IMR-90 (cell line): ENCODE results near the gene FAAP100. TPM values are rescaled to one million over a fixed set of nuclear protein-coding genes. Genes with fewer than 3 reads are reported as not detected.
A peak's percentile ranks its signal among the peaks of the same experiment; 100 is the strongest.

Experiments
- ATAC-seq: fragments of 200-7000 bp; cut with Tn5 transposase; 2 replicates; pipeline ENCODE4 v1.9.1; 2020; ENCODE audit warnings: low read depth, mild to moderate bottlenecking, moderate library complexity
- BruUV-seq: library from RNA; stranded (reverse); fragments of 400-500 nt; replicated peaks from 2 replicates; lab custom pipeline; 2021; lab: Mats Ljungman, UMichigan
- CTCF ChIA-PET: fragments of 300-600 bp; formaldehyde crosslinking; extraction: SDS; loops from one replicate; lab custom pipeline; 2021; ENCODE audit warnings: antibody characterized with exemption; lab: Yijun Ruan, JAX
- POLR2A ChIA-PET: fragments of 300-600 bp; sonication (Branson Sonifier 250); formaldehyde crosslinking; loops from one replicate; lab custom pipeline; 2022; ENCODE audit warnings: antibody characterized with exemption; ENCODE audit not compliant: unreplicated experiment; lab: Charles Lee
- DNase-seq: peaks from one replicate; pipeline ENCODE4 v3.0.0; 2013
- H2AFZ ChIP-seq: replicated peaks from 2 replicates; pipeline ENCODE3; 2013; ENCODE audit warnings: low read length, mild to moderate bottlenecking; ENCODE audit not compliant: poor library complexity
- H2AK5ac ChIP-seq: 2 replicates; pipeline ENCODE4 v1.6.1; 2013; ENCODE audit warnings: low read depth, low read length, inconsistent platforms
- H2AK9ac ChIP-seq: replicated peaks from 2 replicates; pipeline ENCODE3; 2013; ENCODE audit warnings: mild to moderate bottlenecking, low read depth, low read length, moderate library complexity; ENCODE audit not compliant: poor library complexity
- H2BK120ac ChIP-seq: 2 replicates; pipeline ENCODE4 v1.6.1; 2013; ENCODE audit warnings: low read depth, low read length, inconsistent platforms
- H2BK15ac ChIP-seq: 3 replicates; pipeline ENCODE4 v1.6.1; 2013; ENCODE audit warnings: low read depth, low read length, inconsistent platforms
- H2BK20ac ChIP-seq: 2 replicates; pipeline ENCODE4 v1.6.1; 2013; ENCODE audit warnings: low read depth, mild to moderate bottlenecking, inconsistent platforms, low read length, moderate library complexity
- H2BK5ac ChIP-seq: 2 replicates; pipeline ENCODE4 v1.6.1; 2013; ENCODE audit warnings: mild to moderate bottlenecking, low read depth, low read length, inconsistent platforms; ENCODE audit not compliant: poor library complexity, severe bottlenecking
- H3K14ac ChIP-seq: replicated peaks from 2 replicates; pipeline ENCODE4 v1.6.1; 2013; ENCODE audit warnings: low read depth, low read length, inconsistent platforms
- H3K18ac ChIP-seq: 2 replicates; pipeline ENCODE4 v1.6.1; 2013; ENCODE audit warnings: low read depth, low read length, control low read depth
- H3K23ac ChIP-seq: 2 replicates; pipeline ENCODE4 v1.6.1; 2013; ENCODE audit warnings: low read depth, low read length, inconsistent platforms
- H3K27ac ChIP-seq: 2 replicates; pipeline ENCODE4 v1.5.1; 2013; ENCODE audit warnings: mild to moderate bottlenecking, control low read depth, low read length; ENCODE audit not compliant: insufficient read depth
- H3K27me3 ChIP-seq: 2 replicates; pipeline ENCODE4 v1.6.1; 2013; ENCODE audit warnings: low read length; ENCODE audit not compliant: control insufficient read depth, insufficient read depth
- H3K36me3 ChIP-seq: 2 replicates; pipeline ENCODE4 v1.6.1; 2013; ENCODE audit warnings: low read length, mixed read lengths; ENCODE audit not compliant: control insufficient read depth, insufficient read depth
- H3K4ac ChIP-seq: 2 replicates; pipeline ENCODE4 v1.6.1; 2013; ENCODE audit warnings: low read depth, low read length, inconsistent platforms
- H3K4me1 ChIP-seq: 2 replicates; pipeline ENCODE4 v1.6.1; 2013; ENCODE audit warnings: low read length, mixed read lengths; ENCODE audit not compliant: control insufficient read depth, insufficient read depth
- H3K4me2 ChIP-seq: 2 replicates; pipeline ENCODE4 v1.6.1; 2013; ENCODE audit warnings: low read depth, mild to moderate bottlenecking, control low read depth, low read length, moderate library complexity
- H3K4me3 ChIP-seq: 2 replicates; pipeline ENCODE4 v1.5.1; 2013; ENCODE audit warnings: low read depth, mild to moderate bottlenecking, control low read depth, low read length, moderate library complexity; ENCODE audit not compliant: insufficient read depth
- H3K56ac ChIP-seq: 2 replicates; pipeline ENCODE4 v1.6.1; 2013; ENCODE audit warnings: low read length, inconsistent platforms; ENCODE audit not compliant: insufficient read depth; ENCODE audit errors: extremely low read depth
- H3K79me1 ChIP-seq, 2 experiments: 2 replicates each; pipeline ENCODE4 v1.6.1; 2013; ENCODE audit warnings: low read length in 2 of 2, inconsistent platforms in 1 of 2, low read depth in 1 of 2
- H3K9ac ChIP-seq: 2 replicates; pipeline ENCODE4 v1.6.1; 2013; ENCODE audit warnings: low read depth, low read length, control low read depth
- H3K9me1 ChIP-seq: 2 replicates; pipeline ENCODE4 v1.6.1; 2013; ENCODE audit warnings: low read length, inconsistent platforms; ENCODE audit not compliant: insufficient read depth
- H3K9me3 ChIP-seq: 2 replicates; pipeline ENCODE4 v1.6.1; 2013; ENCODE audit warnings: low read length; ENCODE audit not compliant: control insufficient read depth, insufficient read depth
- H4K20me1 ChIP-seq: 2 replicates; pipeline ENCODE4 v1.6.1; 2013; ENCODE audit warnings: low read length, inconsistent platforms; ENCODE audit not compliant: insufficient read depth
- H4K5ac ChIP-seq: 2 replicates; pipeline ENCODE4 v1.6.1; 2013; ENCODE audit warnings: mild to moderate bottlenecking, low read depth, low read length, control low read depth
- H4K8ac ChIP-seq, 2 experiments: 2 replicates each; pipeline ENCODE4 v1.6.1; 2013; ENCODE audit warnings: low read depth in 2 of 2, low read length in 2 of 2, control low read depth in 1 of 2, inconsistent platforms in 1 of 2
- H4K91ac ChIP-seq: 2 replicates; pipeline ENCODE4 v1.6.1; 2013; ENCODE audit warnings: low read depth, low read length, inconsistent platforms; ENCODE audit not compliant: insufficient read depth
- BHLHE40 ChIP-seq: fragments of 150-350 bp; IDR thresholded peaks from 2 replicates; pipeline ENCODE4 v1.6.1; 2016; ENCODE audit warnings: mild to moderate bottlenecking, low read depth, low read length
- CEBPB ChIP-seq: IDR thresholded peaks from 2 replicates; pipeline ENCODE4 v1.6.1; 2012; ENCODE audit warnings: low read depth, low read length, improper control_type of control experiment
- CHD1 ChIP-seq: IDR thresholded peaks from 2 replicates; pipeline ENCODE4 v1.6.1; 2012; ENCODE audit warnings: low read depth, low read length, improper control_type of control experiment
- MAFK ChIP-seq: IDR thresholded peaks from 2 replicates; pipeline ENCODE4 v1.6.1; 2012; ENCODE audit warnings: low read depth, low read length, improper control_type of control experiment
- MAZ ChIP-seq: IDR thresholded peaks from 2 replicates; pipeline ENCODE4 v1.6.1; 2012; ENCODE audit warnings: low read depth, mild to moderate bottlenecking, low read length, improper control_type of control experiment, moderate library complexity, borderline replicate concordance
- MXI1 ChIP-seq: IDR thresholded peaks from 2 replicates; pipeline ENCODE4 v1.6.1; 2012; ENCODE audit warnings: low read depth, mild to moderate bottlenecking, low read length, moderate library complexity, borderline replicate concordance
- NFE2L2 ChIP-seq: fragments of 150-350 bp; IDR thresholded peaks from 2 replicates; pipeline ENCODE4 v1.6.1; 2016; ENCODE audit warnings: low read depth, mild to moderate bottlenecking, low read length
- POLR2A ChIP-seq: IDR thresholded peaks from 2 replicates; pipeline ENCODE4 v1.6.1; 2012; ENCODE audit warnings: mild to moderate bottlenecking, low read depth, low read length
- RAD21 ChIP-seq: IDR thresholded peaks from 2 replicates; pipeline ENCODE4 v1.6.1; 2012; ENCODE audit warnings: low read length, improper control_type of control experiment
- RCOR1 ChIP-seq: IDR thresholded peaks from 2 replicates; pipeline ENCODE4 v1.6.1; 2012; ENCODE audit warnings: mild to moderate bottlenecking, low read length, improper control_type of control experiment; ENCODE audit not compliant: insufficient replicate concordance
- SMC3 ChIP-seq: fragments of 150-350 bp; IDR thresholded peaks from 2 replicates; pipeline ENCODE4 v1.6.1; 2016; ENCODE audit warnings: low read depth, mild to moderate bottlenecking, antibody characterized with exemption, low read length, moderate library complexity
- USF2 ChIP-seq: fragments of 150-350 bp; IDR thresholded peaks from 2 replicates; pipeline ENCODE4 v1.6.1; 2017; ENCODE audit warnings: mild to moderate bottlenecking, antibody characterized with exemption, low read length, low read depth
- WGBS, 2 experiments: methylation state at CpG; one replicate each; pipeline versions ENCODE4 v1.1.5 to v1.1.7; 2013; ENCODE audit warnings: missing lambda C conversion rate in 2 of 2; ENCODE audit not compliant: insufficient read length in 1 of 2; ENCODE audit errors: extremely low coverage in 2 of 2; 5-methylcytosine and 5-hydroxymethylcytosine counted together
- dilution Hi-C: fragments of 300-500 bp; cut with HindIII; formaldehyde crosslinking; loops from one replicate; pipeline ENCODE4 v1.14.3; 2018; ENCODE audit warnings: low sequenced_read_pairs; ENCODE audit not compliant: unreplicated experiment
- in situ Hi-C: fragments of 300-500 bp; cut with MboI; formaldehyde crosslinking; loops from 3 replicates; pipeline ENCODE4 v1.14.3; 2019; ENCODE audit warnings: low sequenced_read_pairs, inconsistent platforms, mixed read lengths
- intact Hi-C: fragments of 100-400 bp; cut with micrococcal nuclease; formaldehyde crosslinking; loops from 2 replicates; pipeline ENCODE4 v1.10.0; 2022
- polyA plus RNA-seq, 3 experiments: library from polyadenylated mRNA; depleted of rRNA; stranded (reverse); fragments of >200 nt; gene quantifications; 2 replicates each; pipeline ENCODE4 v1.2.3, GENCODE V29; 2012; ENCODE audit warnings: low replicate concordance in 1 of 3
- total RNA-seq: library from RNA; depleted of rRNA; stranded (reverse); fragments of >200 nt; gene quantifications from 2 replicates; pipeline ENCODE4 v1.2.3, GENCODE V29; 2012
- TF ChIP-seq, protein P1 (sequence below): fragments of 150-350 bp; IDR thresholded peaks from 2 replicates; pipeline ENCODE4 v1.6.1; 2016; ENCODE audit warnings: low read depth, mild to moderate bottlenecking, low read length, moderate library complexity, borderline replicate concordance

FAAP100 gene
- total and polyA plus RNA-seq, 2 of the 4 experiments (the other 2 are of a cell fraction): 7.9 to 24.8 TPM

GRCh38 chr17:81549031-81549557 is 3.1 kb downstream of the FAAP100 start:
- Histone ChIP-seq H4K8ac (no peak overlapping the region), H2AK5ac (no peak overlapping the region), H4K20me1 (peaks cover 33% of the 10 kb centered on the region), H3K23ac (no peak overlapping the region), H3K9ac (no peak overlapping the region), H2AFZ (peak overlapping the region; percentile 43), H3K9me3 (no peaks in the 10 kb centered on the region), H2BK120ac (no peak overlapping the region), H2BK5ac (no peak overlapping the region), H3K18ac (no peak overlapping the region), H3K27me3 (no peaks in the 10 kb centered on the region), H3K4me1 (peaks cover 14% of the 10 kb centered on the region), H4K91ac (no peak overlapping the region), H3K27ac (no peak overlapping the region), H3K79me1 (peaks cover 17 to 54% of the 10 kb centered on the region in 2 experiments), H3K9me1 (peaks cover 8% of the 10 kb centered on the region), H3K4ac (no peak overlapping the region), H3K4me2 (no peak overlapping the region), H3K56ac (no peak overlapping the region), H3K36me3 (peaks cover 50% of the 10 kb centered on the region), H2BK15ac (no peak overlapping the region), H2BK20ac (no peak overlapping the region), H2AK9ac (peak overlapping the region; percentile 13), H4K5ac (no peak overlapping the region), H3K14ac (no peak overlapping the region), H3K4me3 (no peak overlapping the region)
- TF ChIP-seq MAZ (no peak), MXI1 (no peak), MAFK (no peak), RAD21 (no peak), USF2 (no peak), CEBPB (no peak), NFE2L2 (no peak), CHD1 (no peak), SMC3 (no peak), POLR2A (no peak), RCOR1 (no peak), BHLHE40 (no peak)
- TF ChIP-seq, protein P1, sequence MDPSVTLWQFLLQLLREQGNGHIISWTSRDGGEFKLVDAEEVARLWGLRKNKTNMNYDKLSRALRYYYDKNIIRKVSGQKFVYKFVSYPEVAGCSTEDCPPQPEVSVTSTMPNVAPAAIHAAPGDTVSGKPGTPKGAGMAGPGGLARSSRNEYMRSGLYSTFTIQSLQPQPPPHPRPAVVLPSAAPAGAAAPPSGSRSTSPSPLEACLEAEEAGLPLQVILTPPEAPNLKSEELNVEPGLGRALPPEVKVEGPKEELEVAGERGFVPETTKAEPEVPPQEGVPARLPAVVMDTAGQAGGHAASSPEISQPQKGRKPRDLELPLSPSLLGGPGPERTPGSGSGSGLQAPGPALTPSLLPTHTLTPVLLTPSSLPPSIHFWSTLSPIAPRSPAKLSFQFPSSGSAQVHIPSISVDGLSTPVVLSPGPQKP: no peak
- DNase-seq (no peak), ATAC-seq (no peak)
- intact Hi-C loops: no loop called here
- dilution Hi-C loops: no loop called here
- in situ Hi-C loops: no loop called here
- CTCF ChIA-PET: no interaction called here
- no TSS peak for BruUV-seq
- POLR2A ChIA-PET: interaction anchor here (0.5 kb wide), 1 partner anchor 37 kb away, joined by 3 read pairs; no protein-coding TSS in a partner anchor
- 96% methylated on average over 4 of the region's 16 CpGs; no CpG with 5 or more reads in 1 of the 2 experiments for WGBS, 2 experiments
